ENCODE data around the gene MMP1.

Gene MMP1

GRCh38 chr11:102763440-102763839 is 34.5 kb downstream of the MMP1 start:
- Histone ChIP-seq H3K36me3 (ENCODE audit: low read length) (no peaks in the 10 kb centered on the region), H3K4me2 (ENCODE audit: low read depth, low read length, poor library complexity, severe bottlenecking) (no peak overlapping the region), H3K9me3 (ENCODE audit: insufficient read depth, low read length) (no peaks in the 10 kb centered on the region), H4K20me1 (ENCODE audit: low read depth, low read length) (no peaks in the 10 kb centered on the region), H3F3A (ENCODE audit: insufficient read depth) (no peaks in the 10 kb centered on the region), H3K9ac (ENCODE audit: low read length) (no peak overlapping the region), H3K79me2 (ENCODE audit: insufficient read depth, low read length) (no peaks in the 10 kb centered on the region), H3K27ac (ENCODE audit: low read depth, low read length) (no peak overlapping the region), H2AFZ (ENCODE audit: low read depth, low read length, severe bottlenecking) (no peak overlapping the region), H3K9me2 (replicated peaks; ENCODE audit: insufficient read depth, low read length) (no peaks in the 10 kb centered on the region), H3K4me3 (ENCODE audit: insufficient read depth, low read length, poor library complexity, severe bottlenecking) (no peak overlapping the region), H3K27me3 (ENCODE audit: low read length) (no peaks in the 10 kb centered on the region)
- TF ChIP-seq CTCF (IDR thresholded peaks at IDR 0.05; ENCODE audit: insufficient read depth, low read length, poor library complexity, severe bottlenecking): no peak
- no peak for TF ChIP-seq EZH2phosphoT487 (conservative IDR thresholded peaks at IDR 0.05; ENCODE audit: low read length)

- no peaks in the 10 kb centered on the region for H4K20me1 ChIP-seq (ENCODE audit: low read depth, low read length)
- H3K4me3 ChIP-seq (ENCODE audit: insufficient read depth, low read length, poor library complexity, severe bottlenecking): no peak overlapping the region
- no peaks in the 10 kb centered on the region for H3K79me2 ChIP-seq (ENCODE audit: insufficient read depth, low read length)
- H3K9me3 ChIP-seq (ENCODE audit: insufficient read depth, low read length): no peaks in the 10 kb centered on the region
- no peaks in the 10 kb centered on the region for H3K9me2 ChIP-seq (replicated peaks; ENCODE audit: insufficient read depth, low read length)
- no peaks in the 10 kb centered on the region for H3K27me3 ChIP-seq (ENCODE audit: low read length)
- no peak overlapping the region for H2AFZ ChIP-seq (ENCODE audit: low read depth, low read length, severe bottlenecking)
- no peak overlapping the region for H3K27ac ChIP-seq (ENCODE audit: low read depth, low read length)
- no peaks in the 10 kb centered on the region for H3F3A ChIP-seq (ENCODE audit: insufficient read depth)
- no peaks in the 10 kb centered on the region for H3K36me3 ChIP-seq (ENCODE audit: low read length)
- no peak overlapping the region for H3K9ac ChIP-seq (ENCODE audit: low read length)
- H3K4me2 ChIP-seq (ENCODE audit: low read depth, low read length, poor library complexity, severe bottlenecking): no peak overlapping the region
- TF ChIP-seq EZH2phosphoT487 (conservative IDR thresholded peaks at IDR 0.05; ENCODE audit: low read length): no peak
- TF ChIP-seq CTCF (IDR thresholded peaks at IDR 0.05; ENCODE audit: insufficient read depth, low read length, poor library complexity, severe bottlenecking): no peak
These were observed 35.6 kb downstream of the MMP1 start for GRCh38 chr11:102762361-102762767.

- TF ChIP-seq EZH2phosphoT487 (conservative IDR thresholded peaks at IDR 0.05; ENCODE audit: low read length) (no peak), CTCF (IDR thresholded peaks at IDR 0.05; ENCODE audit: insufficient read depth, low read length, poor library complexity, severe bottlenecking) (no peak)
- H3K27ac ChIP-seq (ENCODE audit: low read depth, low read length): no peak overlapping the region
- H2AFZ ChIP-seq (ENCODE audit: low read depth, low read length, severe bottlenecking): no peak overlapping the region
- no peaks in the 10 kb centered on the region for H3K36me3 ChIP-seq (ENCODE audit: low read length)
- no peaks in the 10 kb centered on the region for H3F3A ChIP-seq (ENCODE audit: insufficient read depth)
- H3K9me3 ChIP-seq (ENCODE audit: insufficient read depth, low read length): no peaks in the 10 kb centered on the region
- no peaks in the 10 kb centered on the region for H3K9me2 ChIP-seq (replicated peaks; ENCODE audit: insufficient read depth, low read length)
- H3K27me3 ChIP-seq (ENCODE audit: low read length): no peaks in the 10 kb centered on the region
- H3K9ac ChIP-seq (ENCODE audit: low read length): no peak overlapping the region
- no peaks in the 10 kb centered on the region for H3K79me2 ChIP-seq (ENCODE audit: insufficient read depth, low read length)
- H3K4me2 ChIP-seq (ENCODE audit: low read depth, low read length, poor library complexity, severe bottlenecking): no peak overlapping the region
- no peak overlapping the region for H3K4me3 ChIP-seq (ENCODE audit: insufficient read depth, low read length, poor library complexity, severe bottlenecking)
- no peaks in the 10 kb centered on the region for H4K20me1 ChIP-seq (ENCODE audit: low read depth, low read length)
These were observed 36.2 kb downstream of the MMP1 start for GRCh38 chr11:102761646-102762238.

Data from SU-DHL-6 (cell line).